GM13976 (cell line): ENCODE data around the gene JAG2.

Experiments
- DNase-seq: peaks from one replicate; pipeline ENCODE4 v3.0.0; 2012; ENCODE audit warnings: low spot score
- in situ Hi-C: fragments of 300-500 bp; cut with MboI; formaldehyde crosslinking; loops from one replicate; pipeline ENCODE4 v1.12.0; 2022; ENCODE audit warnings: low sequenced_read_pairs, mixed read lengths, inconsistent platforms; ENCODE audit not compliant: unreplicated experiment
- TF ChIP-seq, protein P1 (sequence below): IDR thresholded peaks from 2 replicates; pipeline ENCODE4 v1.5.1; 2012; ENCODE audit warnings: borderline replicate concordance, mild to moderate bottlenecking; ENCODE audit not compliant: insufficient read depth; ENCODE audit errors: extremely low read depth, missing control alignments, control extremely low read depth

Gene JAG2

DNA sequence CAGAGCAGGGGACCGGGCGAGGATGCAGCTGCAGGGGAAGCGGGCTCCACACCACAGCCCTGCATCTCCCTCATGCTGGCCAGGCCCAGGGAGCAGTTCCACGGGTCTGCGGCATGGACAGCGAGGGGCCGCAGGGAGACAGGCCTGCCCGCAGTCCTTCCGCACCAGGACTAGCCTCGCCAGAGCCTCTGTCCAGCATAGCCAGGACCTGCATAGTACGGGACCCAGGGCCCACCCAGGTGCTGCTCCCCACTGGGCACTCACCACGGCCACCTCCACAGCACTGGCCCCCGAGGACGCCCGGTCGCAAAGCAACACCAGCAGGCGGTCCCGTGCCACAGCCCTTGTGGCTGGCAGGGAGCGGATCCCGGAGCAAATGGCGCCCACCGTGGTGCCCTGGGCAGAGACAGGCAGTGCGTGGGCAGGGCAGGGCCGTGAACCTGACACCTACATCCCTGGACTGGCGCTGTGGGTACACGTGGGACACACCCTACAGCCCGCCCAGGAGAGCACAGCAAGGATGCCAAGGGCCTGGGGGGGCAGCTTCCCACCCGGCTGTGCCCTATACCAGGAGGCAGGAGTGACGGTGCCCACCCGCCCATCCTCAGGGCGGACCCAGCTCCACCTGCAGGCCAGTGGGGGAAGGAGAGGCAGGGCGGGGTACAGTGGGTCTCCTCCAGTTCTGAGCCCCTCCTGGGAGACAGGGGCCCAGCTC lies 23.8 kb downstream of the JAG2 start:
- in situ Hi-C loops: no loop called here
- DNase-seq: no peak
- TF ChIP-seq, protein P1, sequence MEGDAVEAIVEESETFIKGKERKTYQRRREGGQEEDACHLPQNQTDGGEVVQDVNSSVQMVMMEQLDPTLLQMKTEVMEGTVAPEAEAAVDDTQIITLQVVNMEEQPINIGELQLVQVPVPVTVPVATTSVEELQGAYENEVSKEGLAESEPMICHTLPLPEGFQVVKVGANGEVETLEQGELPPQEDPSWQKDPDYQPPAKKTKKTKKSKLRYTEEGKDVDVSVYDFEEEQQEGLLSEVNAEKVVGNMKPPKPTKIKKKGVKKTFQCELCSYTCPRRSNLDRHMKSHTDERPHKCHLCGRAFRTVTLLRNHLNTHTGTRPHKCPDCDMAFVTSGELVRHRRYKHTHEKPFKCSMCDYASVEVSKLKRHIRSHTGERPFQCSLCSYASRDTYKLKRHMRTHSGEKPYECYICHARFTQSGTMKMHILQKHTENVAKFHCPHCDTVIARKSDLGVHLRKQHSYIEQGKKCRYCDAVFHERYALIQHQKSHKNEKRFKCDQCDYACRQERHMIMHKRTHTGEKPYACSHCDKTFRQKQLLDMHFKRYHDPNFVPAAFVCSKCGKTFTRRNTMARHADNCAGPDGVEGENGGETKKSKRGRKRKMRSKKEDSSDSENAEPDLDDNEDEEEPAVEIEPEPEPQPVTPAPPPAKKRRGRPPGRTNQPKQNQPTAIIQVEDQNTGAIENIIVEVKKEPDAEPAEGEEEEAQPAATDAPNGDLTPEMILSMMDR: no peak

DNA sequence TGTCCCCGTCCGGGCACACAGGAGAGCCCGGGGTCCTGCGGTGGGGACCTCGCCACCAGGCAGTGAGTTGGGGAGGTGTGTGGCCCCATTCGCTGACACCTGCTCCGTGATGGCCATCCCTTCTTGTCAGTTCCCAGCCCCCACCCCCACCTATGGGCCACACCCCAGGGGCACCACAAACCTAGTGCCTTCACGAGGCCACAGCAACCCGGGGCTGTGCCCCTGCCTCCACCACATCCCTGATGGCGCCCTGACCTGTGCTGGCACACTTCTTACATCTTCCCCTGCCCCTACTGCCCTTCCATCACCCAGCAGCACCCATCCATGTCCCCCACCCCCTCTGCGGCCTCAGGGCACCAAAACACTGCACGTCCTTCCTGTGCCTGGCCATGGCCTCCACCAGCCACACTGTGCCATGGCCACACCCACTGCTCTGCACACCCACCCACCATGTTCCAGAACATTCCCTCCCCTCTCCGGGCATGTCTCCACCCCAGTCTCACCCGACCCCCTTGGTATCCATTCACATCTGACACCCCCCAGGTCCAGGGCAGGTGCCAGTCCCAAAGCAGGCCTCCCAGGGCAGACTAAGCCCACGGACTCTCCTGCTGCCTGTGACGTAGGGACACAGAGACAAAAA lies 24.4 kb downstream of the JAG2 start:
- DNase-seq: no peak
- in situ Hi-C loops: no loop called here
- TF ChIP-seq, protein P1: no peak

DNA sequence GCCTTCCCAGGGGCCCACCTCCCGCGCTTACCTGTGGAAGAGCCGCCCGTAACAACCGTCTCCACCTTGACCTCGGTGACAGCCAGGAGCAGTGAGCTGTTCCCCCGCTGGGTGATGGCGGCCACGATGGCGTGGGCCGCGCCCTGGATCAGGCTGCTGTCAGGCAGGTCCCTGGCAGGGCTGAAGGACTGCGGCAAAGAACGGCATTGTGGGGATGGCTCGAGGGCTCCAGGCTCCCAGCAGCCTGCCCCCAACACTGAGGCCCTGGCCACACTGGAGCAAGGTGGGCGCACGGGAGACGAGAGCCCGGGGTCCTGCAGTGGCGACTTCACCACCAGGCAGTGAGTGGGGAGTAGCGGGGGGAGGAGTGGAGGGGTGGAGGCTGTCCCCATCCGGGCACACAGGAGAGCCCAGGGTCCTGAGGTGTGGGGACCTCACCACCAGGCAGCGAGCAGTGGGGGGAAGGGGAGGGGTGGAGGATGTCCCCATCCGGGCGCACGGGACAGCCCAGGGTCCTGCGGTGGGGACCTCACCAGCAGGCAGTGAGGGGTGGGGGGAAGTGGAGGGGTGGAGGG lies 25.0 kb downstream of the JAG2 start:
- no peak for DNase-seq
- in situ Hi-C loops: no loop called here
- TF ChIP-seq, protein P1: no peak

DNA sequence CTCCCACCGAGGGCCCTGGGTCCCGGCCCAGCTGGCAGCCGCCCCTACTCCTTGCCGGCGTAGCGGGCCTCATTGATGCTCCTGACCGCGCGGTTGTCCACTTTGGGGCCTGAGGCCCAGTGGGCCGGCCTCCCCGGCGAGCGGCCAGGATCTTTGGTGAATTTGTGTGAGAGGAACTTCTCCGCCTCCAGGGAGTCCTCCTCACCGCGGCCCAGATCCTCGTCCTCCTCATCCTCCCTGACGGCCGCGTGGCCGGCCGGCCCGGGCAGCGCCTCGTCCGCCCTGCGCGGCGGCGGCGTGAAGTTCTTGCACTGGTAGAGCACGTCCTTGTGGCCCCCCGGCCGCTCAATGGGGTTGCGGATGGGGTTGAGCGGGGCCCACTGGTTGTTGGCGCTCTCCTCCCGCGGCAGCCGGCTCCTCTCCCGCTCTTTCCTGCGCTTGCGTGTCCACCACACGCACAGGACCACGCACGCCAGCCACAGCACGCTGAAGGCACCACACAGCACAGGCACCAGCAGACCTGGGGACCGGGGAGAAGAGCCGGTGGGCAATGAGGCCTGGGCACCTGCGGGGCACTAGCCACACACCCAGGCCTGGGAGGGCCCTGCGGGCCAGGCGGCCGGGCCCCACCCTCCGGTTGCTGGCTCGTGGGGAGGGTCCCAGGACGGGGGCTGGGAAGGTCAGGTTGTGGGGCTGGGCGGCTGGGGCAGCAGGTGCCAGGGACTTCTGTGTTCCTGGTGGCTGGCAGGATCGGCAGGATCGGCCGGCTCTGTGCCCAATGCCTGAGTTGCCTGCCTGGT lies 25.7 kb downstream of the JAG2 start:
- in situ Hi-C loops: no loop called here
- DNase-seq: no peak
- TF ChIP-seq, protein P1: no peak

DNA sequence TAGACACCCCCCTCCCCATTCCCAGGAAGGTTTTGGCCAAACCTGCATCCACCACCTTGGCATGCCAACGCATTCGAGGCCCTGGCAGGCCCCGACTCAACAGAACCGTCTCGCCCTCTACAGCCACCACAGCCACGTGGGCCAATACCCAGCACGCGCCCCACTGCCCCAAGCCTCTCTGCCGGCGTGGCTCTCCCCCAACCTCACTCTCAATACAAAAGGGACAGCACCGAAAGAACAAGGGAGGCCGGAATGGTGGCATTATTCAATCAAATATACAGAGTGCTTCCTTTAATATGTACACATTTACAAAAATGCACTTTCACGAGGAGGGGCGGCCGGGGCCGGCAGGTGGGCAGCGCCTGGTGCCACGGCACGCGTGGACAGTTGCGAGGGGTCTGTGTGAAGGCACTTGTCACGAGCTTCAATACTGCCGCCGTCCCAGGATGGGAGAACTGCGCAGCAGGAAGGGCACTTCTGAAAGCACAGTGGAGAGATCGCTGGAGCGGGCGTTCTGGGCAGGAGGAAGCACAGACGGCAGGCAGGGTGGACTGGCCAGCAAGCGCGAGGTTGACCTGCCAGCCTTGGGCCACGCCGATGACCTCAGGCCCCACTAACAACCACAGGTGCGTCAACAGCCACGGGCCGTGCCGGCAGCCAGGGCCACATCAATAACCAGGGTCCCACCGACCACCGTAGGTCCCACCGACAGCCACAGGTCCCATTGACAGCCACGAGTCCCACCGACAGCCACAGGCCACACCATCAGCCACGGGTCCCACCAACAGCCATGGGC lies 26.9 kb downstream of the JAG2 start:
- DNase-seq: no peak
- in situ Hi-C loops: no loop called here
- TF ChIP-seq, protein P1: no peak

DNA sequence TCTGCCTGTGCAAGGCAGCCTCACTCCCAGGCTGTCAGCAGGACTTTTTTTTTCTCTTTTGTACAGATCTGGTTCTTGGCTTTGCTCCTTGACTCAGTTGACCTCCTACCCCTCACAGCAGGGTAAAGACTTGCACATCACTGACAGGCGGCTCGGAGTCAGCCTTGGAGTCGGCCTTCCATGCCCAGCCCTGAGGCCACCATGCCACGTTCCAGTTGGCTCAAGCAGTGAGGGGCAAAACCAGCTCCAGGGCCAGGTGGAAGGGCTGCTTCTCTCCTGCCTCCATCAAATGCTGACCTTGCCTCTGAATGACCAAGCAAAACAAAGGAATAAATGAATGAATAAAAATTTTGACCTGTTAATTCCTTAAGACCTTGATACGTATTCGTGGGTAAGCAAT lies 27.6 kb downstream of the JAG2 start:
- in situ Hi-C loops: no loop called here
- TF ChIP-seq, protein P1: no peak
- DNase-seq: no peak
